BJ (cell line): ENCODE results near the gene OR10X1. TPM values are rescaled to one million over a fixed set of nuclear protein-coding genes. Genes with fewer than 3 reads are reported as not detected.

Experiments
- CTCF ChIA-PET: fragments of 350-600 bp; formaldehyde crosslinking; extraction: SDS; loops from one replicate; lab custom pipeline; 2021; ENCODE audit warnings: antibody characterized with exemption, inconsistent platforms; lab: Yijun Ruan, JAX
- POLR2A ChIA-PET: fragments of 300-600 bp; sonication (Branson Sonifier 250); formaldehyde crosslinking; extraction: SDS; loops from one replicate; lab custom pipeline; 2021; ENCODE audit warnings: antibody characterized with exemption; lab: Charles Lee
- DNase-seq: peaks from one replicate; pipeline ENCODE4 v3.0.0-alpha.2; 2011; ENCODE audit warnings: low read depth
- H3K27me3 ChIP-seq: 2 replicates; pipeline ENCODE4 v1.6.0; 2011; ENCODE audit warnings: low read length; ENCODE audit not compliant: control insufficient read depth, insufficient read depth
- H3K36me3 ChIP-seq: 2 replicates; pipeline ENCODE4 v1.5.1; 2011; ENCODE audit warnings: low read length; ENCODE audit not compliant: control insufficient read depth, insufficient read depth
- H3K4me3 ChIP-seq: 2 replicates; pipeline ENCODE4 v1.5.1; 2011; ENCODE audit warnings: low read depth, mild to moderate bottlenecking, control low read depth, low read length
- CTCF ChIP-seq: IDR thresholded peaks from 2 replicates; pipeline ENCODE4 v1.5.1; 2011; ENCODE audit warnings: low read depth, mild to moderate bottlenecking, control low read depth, inconsistent platforms, low read length, moderate library complexity; ENCODE audit not compliant: insufficient read depth
- polyA plus RNA-seq: library from polyadenylated mRNA; depleted of rRNA; stranded (reverse); fragments of >200 nt; gene quantifications from 2 replicates; pipeline ENCODE4 v1.2.3, GENCODE V29; 2011; rRNA removed

The OR10X1 gene
- polyA plus RNA-seq, 1 experiment, result not detected

- no peak for DNase-seq
- ChIA-PET CTCF (no interaction called here), POLR2A (no interaction called here)
- no peaks in the 10 kb centered on the region for H3K36me3 ChIP-seq
- H3K27me3 ChIP-seq, result no peaks in the 10 kb centered on the region
- TF ChIP-seq CTCF, result no peak
- H3K4me3 ChIP-seq, result no peak overlapping the region
Measured at GRCh38 chr1:158552296-158552695, 27.4 kb downstream of the OR10X1 start.

DNA sequence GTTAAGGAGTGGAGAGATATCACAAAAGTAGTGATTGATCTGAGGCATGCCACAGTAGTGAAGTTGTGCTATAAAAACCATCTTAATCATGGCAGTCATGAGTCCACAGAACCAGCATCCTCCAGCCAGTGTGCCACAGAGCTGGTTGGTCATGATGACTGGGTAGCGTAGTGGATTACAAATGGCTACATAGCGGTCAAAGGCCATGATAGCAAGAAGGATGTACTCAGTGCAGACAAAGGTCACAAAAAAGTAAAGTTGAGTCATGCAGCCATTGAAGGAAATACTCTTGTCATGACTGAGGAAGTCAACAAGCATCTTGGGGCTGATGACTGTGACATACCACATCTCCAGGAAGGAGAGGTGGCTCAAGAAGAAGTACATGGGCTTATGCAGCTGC, 32.2 kb downstream of the OR10X1 start:
- DNase-seq, result no peak
- TF ChIP-seq CTCF, result no peak
- Histone ChIP-seq H3K36me3 (no peaks in the 10 kb centered on the region), H3K4me3 (no peak overlapping the region), H3K27me3 (no peaks in the 10 kb centered on the region)
- ChIA-PET CTCF (no interaction called here), POLR2A (no interaction called here)

DNA sequence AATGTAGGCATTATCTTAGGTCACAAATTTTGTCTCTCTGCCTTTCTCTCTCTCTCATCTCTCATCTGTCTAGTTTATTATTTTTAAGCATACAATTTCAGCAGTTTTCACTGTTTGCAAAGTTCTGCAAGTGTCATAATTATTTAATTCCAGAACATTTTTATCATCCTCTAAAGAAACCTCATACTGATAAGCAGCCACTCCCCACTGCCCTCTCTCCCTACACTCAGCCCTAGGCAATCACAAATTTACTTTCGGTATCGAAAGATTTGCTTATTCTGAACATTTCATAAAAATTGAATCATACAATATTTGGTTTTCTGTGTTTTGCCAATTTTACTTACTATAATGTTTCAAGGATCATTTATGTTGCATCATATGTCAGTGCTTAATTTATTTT, 42.1 kb downstream of the OR10X1 start:
- DNase-seq, result no peak
- H3K36me3 ChIP-seq, result no peaks in the 10 kb centered on the region
- no peak for TF ChIP-seq CTCF
- no peak overlapping the region for H3K4me3 ChIP-seq
- ChIA-PET CTCF (no interaction called here), POLR2A (no interaction called here)
- no peaks in the 10 kb centered on the region for H3K27me3 ChIP-seq

DNA sequence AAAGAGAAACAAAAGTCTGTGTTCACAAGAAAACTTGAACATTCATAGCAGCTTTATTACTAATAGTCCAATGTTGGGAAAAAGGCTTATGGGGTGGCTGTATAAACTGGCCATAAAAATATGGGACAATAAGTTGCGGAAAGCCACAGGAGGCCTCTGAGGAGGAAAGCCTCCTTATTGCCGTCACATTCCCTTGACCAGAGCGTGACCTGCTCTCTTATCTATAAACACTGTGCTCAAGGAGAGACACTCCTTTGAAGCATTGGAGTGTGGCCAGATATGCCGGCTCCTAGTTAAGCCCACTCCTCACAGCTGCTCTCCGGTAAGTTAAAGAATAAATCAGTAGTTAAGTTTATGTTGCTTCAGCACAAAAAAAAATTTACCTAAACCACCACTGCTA, 45.2 kb downstream of the OR10X1 start:
- Histone ChIP-seq H3K4me3 (no peak overlapping the region), H3K36me3 (no peaks in the 10 kb centered on the region), H3K27me3 (no peaks in the 10 kb centered on the region)
- no peak for DNase-seq
- POLR2A ChIA-PET, result no interaction called here
- TF ChIP-seq CTCF, result no peak
- CTCF ChIA-PET, result no interaction called here

Other genes starting within 250 kb of the OR10X1 start
- gene CD1B, start 248.4 kb downstream of the OR10X1 start, polyA plus RNA-seq, result not detected in 2 replicates
- not detected in 2 replicates for gene CD1E, start 226.0 kb downstream of the OR10X1 start, polyA plus RNA-seq
- gene OR10T2, start 180.4 kb downstream of the OR10X1 start, polyA plus RNA-seq, result not detected in 2 replicates
- not detected in 2 replicates for gene OR10K2, start 153.7 kb downstream of the OR10X1 start, polyA plus RNA-seq
- not detected in 2 replicates for gene OR10K1, start 118.1 kb downstream of the OR10X1 start, polyA plus RNA-seq
- gene OR10R2, start 107.7 kb downstream of the OR10X1 start, polyA plus RNA-seq, result not detected in 2 replicates
- not detected in 2 replicates for gene OR6Y1, start 25.5 kb downstream of the OR10X1 start, polyA plus RNA-seq
- not detected in 2 replicates for gene OR6P1, start 9.3 kb downstream of the OR10X1 start, polyA plus RNA-seq
- not detected in 2 replicates for gene OR10Z1, start 25.4 kb upstream of the OR10X1 start, polyA plus RNA-seq
- gene SPTA1, start 106.8 kb upstream of the OR10X1 start, polyA plus RNA-seq, result not detected in 2 replicates
- gene OR6K2, start 120.8 kb upstream of the OR10X1 start, polyA plus RNA-seq, result not detected in 2 replicates
- not detected in 2 replicates for gene OR6K3, start 140.8 kb upstream of the OR10X1 start, polyA plus RNA-seq
- not detected in 2 replicates for gene OR6K6, start 174.8 kb upstream of the OR10X1 start, polyA plus RNA-seq
- not detected in 2 replicates for gene OR6N1, start 192.3 kb upstream of the OR10X1 start, polyA plus RNA-seq
- not detected in 2 replicates for gene OR6N2, start 201.3 kb upstream of the OR10X1 start, polyA plus RNA-seq